HT1080 (cell line): ENCODE results near the gene DR1. TPM values are rescaled to one million over a fixed set of nuclear protein-coding genes. Genes with fewer than 3 reads are reported as not detected.
A peak's percentile ranks its signal among the peaks of the same experiment; 100 is the strongest.

Source experiments
- DNase-seq: peaks from one replicate; pipeline ENCODE4 v3.0.0-alpha.2; 2015; ENCODE audit warnings: low read depth
- polyA plus RNA-seq, 2 experiments: library from polyadenylated mRNA; depleted of rRNA; stranded (reverse); fragments of >200 nt; gene quantifications; 2 replicates each; pipeline ENCODE4 v1.2.3, GENCODE V29; 2015
- total RNA-seq: library from RNA; depleted of rRNA; stranded (reverse); fragments of >200 nt; shearing (Covaris generic); gene quantifications from 2 replicates; pipeline ENCODE4 v1.2.3, GENCODE V29; 2014; rRNA removed

The DR1 gene
- total RNA-seq: 95.6 and 97.3 TPM in 2 replicates
- polyA plus RNA-seq (2015; cell fraction: cytosol; rRNA removed): 58.9 and 67.9 TPM in 2 replicates
- polyA plus RNA-seq (2015; cell fraction: nucleus; rRNA removed): 32.6 and 33.0 TPM in 2 replicates

GRCh38 chr1:93345633-93346420 lies at the start of gene DR1:
Gene DR1, plus strand, starts transcription at chr1:93345907. Its CDS starts 739 bp downstream, at chr1:93346646.
- peak; percentile 93 for DNase-seq

GRCh38 chr1:93296555-93297154 lies 49.1 kb upstream of the DR1 start:
- DNase-seq: no peak

GRCh38 chr1:93301131-93301530 lies 44.6 kb upstream of the DR1 start:
- no peak for DNase-seq

GRCh38 chr1:93302078-93302477 lies 43.6 kb upstream of the DR1 start:
- DNase-seq: no peak

GRCh38 chr1:93304716-93305138 lies 41.0 kb upstream of the DR1 start:
- peak; percentile 51 for DNase-seq

GRCh38 chr1:93306920-93307319 lies 38.8 kb upstream of the DR1 start:
- DNase-seq: no peak

- no peak for DNase-seq
Measured at GRCh38 chr1:93313026-93313425, 32.7 kb upstream of the DR1 start.

GRCh38 chr1:93317207-93317606 lies 28.5 kb upstream of the DR1 start:
- DNase-seq: no peak

- DNase-seq: no peak
Measured at GRCh38 chr1:93317943-93318342, 27.8 kb upstream of the DR1 start.

GRCh38 chr1:93321720-93322119 lies 24.0 kb upstream of the DR1 start:
- no peak for DNase-seq

- no peak for DNase-seq
Measured at GRCh38 chr1:93322349-93322748, 23.4 kb upstream of the DR1 start.

- DNase-seq: no peak
Measured at GRCh38 chr1:93323185-93323820, 22.4 kb upstream of the DR1 start.

- DNase-seq: peak; percentile 79
Measured at GRCh38 chr1:93324486-93325464, 20.9 kb upstream of the DR1 start.

- peak; percentile 59 for DNase-seq
Measured at GRCh38 chr1:93328809-93329760, 16.6 kb upstream of the DR1 start.

GRCh38 chr1:93330196-93330595 lies 15.5 kb upstream of the DR1 start:
- no peak for DNase-seq

GRCh38 chr1:93330617-93331016 lies 15.1 kb upstream of the DR1 start:
- DNase-seq: no peak

GRCh38 chr1:93331412-93331811 lies 14.3 kb upstream of the DR1 start:
- DNase-seq: no peak

- DNase-seq: no peak
Measured at GRCh38 chr1:93332368-93332767, 13.3 kb upstream of the DR1 start.

- DNase-seq: peak; percentile 94
Measured at GRCh38 chr1:93338387-93339146, 7.1 kb upstream of the DR1 start.
